ENCODE results near the gene XRCC1. TPM values are rescaled to one million over a fixed set of nuclear protein-coding genes. Genes with fewer than 3 reads are reported as not detected.

XRCC1 gene
- total and polyA plus RNA-seq, 10 of the 15 experiments (the other 5 are each of a cell fraction or from before 2014, with no cell fraction given): 2.0 to 51.1 (median 33.7) TPM

- H3K9me3 ChIP-seq (replicated peaks; ENCODE audit: control insufficient read depth, insufficient read depth, low read length): no peaks in the 10 kb centered on the region
- BruUV-seq (replicated peaks): no TSS peak
- no peaks in the 10 kb centered on the region for H3K27me3 ChIP-seq (replicated peaks in 1 of 2; ENCODE audit: control insufficient read depth in 2 of 2, insufficient read depth in 2 of 2, low read length in 1 of 2)
- ChIA-PET POLR2A (no interaction called here), SMC1A (ENCODE audit: uncharacterized antibody, unreplicated experiment) (interaction anchor here (1.3 kb wide), 1 partner anchor 9 kb away, joined by 3 read pairs; no protein-coding TSS in a partner anchor), CTCF (interaction anchor here (0.5 to 0.9 kb wide), 2 partner anchors 51 to 161 kb away, joined by 3 to 4 read pairs; no protein-coding TSS in a partner anchor), RAD21 (ENCODE audit: unreplicated experiment) (interaction anchor here (1.0 kb wide), 1 partner anchor 87 kb away, joined by 5 read pairs; no protein-coding TSS in a partner anchor)
- in situ Hi-C loops (cut with MboI): no loop called here
- intact Hi-C loops (cut with micrococcal nuclease; ENCODE audit: unreplicated experiment): no loop called here
- DNase-seq (ENCODE audit: low read depth, low spot score) (no peak), FAIRE-seq (no peak), ATAC-seq (no peak)
- no peak for TF ChIP-seq ZNF622 (IDR thresholded peaks at IDR 0.05)
- TF ChIP-seq POLR2A (IDR thresholded peaks at IDR 0.05; ENCODE audit: low read depth, low read length): peak; percentile 18; the same call in 1 of the 2 replicates
- TF ChIP-seq HDAC2 (IDR thresholded peaks at IDR 0.05): no peak
- TF ChIP-seq ATF7 (IDR thresholded peaks at IDR 0.05; ENCODE audit: low read depth): no peak
- TF ChIP-seq IRF5 (IDR thresholded peaks at IDR 0.05; ENCODE audit: borderline replicate concordance): no peak
- no peak overlapping the region for H2AFZ ChIP-seq (ENCODE audit: control insufficient read depth, low read depth, low read length)
- H3K4me1 ChIP-seq (ENCODE audit: control insufficient read depth, insufficient read depth, low read length): no peaks in the 10 kb centered on the region
- no peak overlapping the region for H3K4me3 ChIP-seq
- H3K9ac ChIP-seq (ENCODE audit: control insufficient read depth, insufficient read depth, low read length): no peak overlapping the region
- no peak overlapping the region for H3K27ac ChIP-seq (ENCODE audit: control insufficient read depth, insufficient read depth)
- H4K20me1 ChIP-seq (ENCODE audit: control insufficient read depth, insufficient read depth): no peaks in the 10 kb centered on the region
- 89% methylated on average over 7 of the region's 7 CpGs for WGBS (ENCODE audit: insufficient coverage, insufficient replicate concordance, low lambda C conversion rate, missing lambda C conversion rate)
- H3K36me3 ChIP-seq (ENCODE audit: control insufficient read depth in 2 of 2, insufficient read depth in 2 of 2, low read length in 1 of 2): peaks cover 1 to 7% of the 10 kb centered on the region in 2 experiments; a peak in 3 of 4 replicates
- no peak overlapping the region for H3K4me2 ChIP-seq (ENCODE audit: control insufficient read depth, insufficient read depth)
- no peaks in the 10 kb centered on the region for H3K79me2 ChIP-seq (ENCODE audit: control insufficient read depth, insufficient read depth, low read length)
These were observed 31.4 kb upstream of the XRCC1 start for GRCh38 chr19:43606569-43607229.

All from GM12878 (cell line).